Panc1 (cell line): ENCODE data around the gene ATXN1. TPM values are rescaled to one million over a fixed set of nuclear protein-coding genes. Genes with fewer than 3 reads are reported as not detected.

Source experiments
- ATAC-seq: fragments of 200-7000 bp; cut with Tn5 transposase; 2 replicates; pipeline ENCODE4 v1.9.1; 2020; ENCODE audit warnings: mild to moderate bottlenecking, moderate library complexity
- BruUV-seq: library from RNA; stranded (reverse); fragments of 400-500 nt; replicated peaks from 2 replicates; lab custom pipeline; 2021; lab: Mats Ljungman, UMichigan
- CTCF ChIA-PET: fragments of 300-600 bp; sonication (Branson Sonifier 250); formaldehyde crosslinking; loops from one replicate; lab custom pipeline; 2022; ENCODE audit warnings: antibody characterized with exemption; lab: Charles Lee
- POLR2A ChIA-PET: fragments of 300-600 bp; sonication (Branson Sonifier 250); formaldehyde crosslinking; loops from one replicate; lab custom pipeline; 2022; ENCODE audit warnings: antibody characterized with exemption; lab: Charles Lee
- DNase-seq: peaks from one replicate; pipeline ENCODE4 v3.0.0-alpha.2; 2010; ENCODE audit warnings: low read depth, low spot score
- H3K27ac ChIP-seq: 2 replicates; pipeline ENCODE4 v1.5.1; 2011; ENCODE audit warnings: mild to moderate bottlenecking, low read length, inconsistent platforms
- H3K27me3 ChIP-seq: fragments of 200-500 bp; sonication (Bioruptor generic); 2 replicates; pipeline ENCODE4 v1.6.0; 2014; ENCODE audit warnings: low read length, inconsistent platforms; ENCODE audit not compliant: control insufficient read depth, insufficient read depth
- H3K36me3 ChIP-seq: fragments of 200-500 bp; sonication (Bioruptor generic); 2 replicates; pipeline ENCODE4 v1.5.1; 2014; ENCODE audit warnings: inconsistent platforms, mild to moderate bottlenecking, low read length, moderate library complexity; ENCODE audit not compliant: control insufficient read depth, insufficient read depth
- H3K4me1 ChIP-seq: 2 replicates; pipeline ENCODE4 v1.5.1; 2011; ENCODE audit warnings: inconsistent platforms, mild to moderate bottlenecking, low read length, moderate library complexity; ENCODE audit not compliant: control insufficient read depth, insufficient read depth
- H3K4me3 ChIP-seq, 2 experiments: 2 replicates each; pipeline ENCODE4 v1.5.1; 2011 to 2012; ENCODE audit warnings: low read depth in 2 of 2, low read length in 2 of 2, mild to moderate bottlenecking in 2 of 2, inconsistent platforms in 1 of 2, moderate library complexity in 1 of 2
- H3K9me3 ChIP-seq: fragments of 200-500 bp; sonication (Bioruptor generic); 2 replicates; pipeline ENCODE4 v1.5.1; 2014; ENCODE audit warnings: low read depth, mild to moderate bottlenecking, inconsistent platforms, low read length, moderate library complexity; ENCODE audit not compliant: control insufficient read depth, insufficient read depth
- CTCF ChIP-seq: fragments of 450-650 bp; IDR thresholded peaks from 2 replicates; pipeline ENCODE4 v1.5.1; 2017; ENCODE audit warnings: mild to moderate bottlenecking
- POLR2AphosphoS5 ChIP-seq: IDR thresholded peaks from 2 replicates; pipeline ENCODE4 v1.6.1; 2012; ENCODE audit warnings: mild to moderate bottlenecking, low read depth, low read length, moderate library complexity
- REST ChIP-seq, 2 experiments: IDR thresholded peaks; 2 replicates each; pipeline ENCODE4 v1.6.1; 2011 to 2012; ENCODE audit warnings: low read depth in 2 of 2, control low read depth in 1 of 2, low read length in 1 of 2, mild to moderate bottlenecking in 1 of 2, moderate library complexity in 1 of 2; ENCODE audit not compliant: insufficient read depth in 1 of 2
- SIN3A ChIP-seq: IDR thresholded peaks from 2 replicates; pipeline ENCODE4 v1.6.1; 2012; ENCODE audit warnings: low read depth, mild to moderate bottlenecking, low read length, moderate library complexity, borderline replicate concordance; ENCODE audit not compliant: insufficient read depth
- TCF7L2 ChIP-seq: IDR thresholded peaks from 2 replicates; pipeline ENCODE4 v1.6.1; 2011; ENCODE audit warnings: mild to moderate bottlenecking, low read depth, low read length, inconsistent platforms
- in situ Hi-C: cut with HindIII; loops from 2 replicates; pipeline ENCODE4 v1.10.0; 2016; ENCODE audit warnings: low sequenced_read_pairs, low pct_unique_long_range_greater_than_20kb
- intact Hi-C: fragments of 100-400 bp; cut with micrococcal nuclease; formaldehyde crosslinking; loops from one replicate; pipeline ENCODE4 v1.10.0; 2022; ENCODE audit not compliant: unreplicated experiment
- total RNA-seq: library from RNA; stranded (reverse); gene quantifications from one replicate; pipeline ENCODE4 v1.2.1, GENCODE V29; 2021; ENCODE audit not compliant: unreplicated experiment

ATXN1 gene
- total RNA-seq, 1 experiment from 2014 or later, result 67.1 TPM

- Histone ChIP-seq H3K27ac (no peak overlapping the region), H3K27me3 (no peaks in the 10 kb centered on the region), H3K9me3 (no peaks in the 10 kb centered on the region), H3K4me3 (no peak overlapping the region), H3K4me1 (no peaks in the 10 kb centered on the region), H3K36me3 (no peaks in the 10 kb centered on the region)
- ChIA-PET CTCF (no interaction called here), POLR2A (no interaction called here)
- BruUV-seq, result no TSS peak
- no peak for ATAC-seq
- TF ChIP-seq SIN3A, result no peak
- TF ChIP-seq TCF7L2, result no peak
- no peak for TF ChIP-seq CTCF
- no peak for TF ChIP-seq REST (IDR thresholded peaks at IDR 0.05; ENCODE audit: insufficient read depth in 1 of 2, low read depth in 2 of 2, low read length in 1 of 2)
- intact Hi-C loops (no loop called here), in situ Hi-C loops (no loop called here)
- no peak for DNase-seq
Observed at GRCh38 chr6:16374016-16374415, 387.2 kb downstream of the ATXN1 start.

GRCh38 chr6:16372029-16372776 is 389.1 kb downstream of the ATXN1 start:
- intact Hi-C loops, result no loop called here
- BruUV-seq, result no TSS peak
- no peaks in the 10 kb centered on the region for H3K9me3 ChIP-seq
- no peaks in the 10 kb centered on the region for H3K36me3 ChIP-seq
- ChIA-PET POLR2A (no interaction called here), CTCF (no interaction called here)
- in situ Hi-C loops, result no loop called here
- no peak overlapping the region for H3K4me3 ChIP-seq
- TF ChIP-seq REST (IDR thresholded peaks at IDR 0.05; ENCODE audit: insufficient read depth in 1 of 2, low read depth in 2 of 2, low read length in 1 of 2), result no peak
- TF ChIP-seq POLR2AphosphoS5, result no peak
- TF ChIP-seq TCF7L2, result no peak
- no peak for TF ChIP-seq SIN3A
- no peak for TF ChIP-seq CTCF
- H3K4me1 ChIP-seq, result no peaks in the 10 kb centered on the region
- no peaks in the 10 kb centered on the region for H3K27me3 ChIP-seq
- H3K27ac ChIP-seq, result no peak overlapping the region
- DNase-seq, result no peak
- no peak for ATAC-seq
